Kidney (tissue), 14 donors: ENCODE results near the gene SF3A2. TPM values are rescaled to one million over a fixed set of nuclear protein-coding genes. Genes with fewer than 3 reads are reported as not detected.
A peak's percentile ranks its signal among the peaks of the same experiment; 100 is the strongest.

Experiments
- DNase-seq, 5 donors: peaks; one replicate each; pipeline ENCODE4 v3.0.0-alpha.2; 2013 to 2020
- FAIRE-seq: peaks from 2 replicates; lab custom pipeline; 2012; peaks lifted over from hg19 to GRCh38; lab: Jason Lieb, UNC
- H3K27ac ChIP-seq, 2 donors: one replicate each; pipeline ENCODE4 v1.7.0; 2013; ENCODE audit warnings: low read depth in 2 of 2, low read length in 2 of 2, inconsistent platforms in 1 of 2
- H3K27me3 ChIP-seq: one replicate; pipeline ENCODE4 v1.7.1; 2013; ENCODE audit warnings: low read length, inconsistent platforms; ENCODE audit not compliant: control insufficient read depth, insufficient read depth
- H3K36me3 ChIP-seq, 3 donors: one replicate each; pipeline versions ENCODE4 v1.7.0 to v1.7.1; 2013; ENCODE audit warnings: low read length in 3 of 3, control low read depth in 1 of 3, inconsistent platforms in 1 of 3; ENCODE audit not compliant: insufficient read depth in 3 of 3, control insufficient read depth in 2 of 3
- H3K4me1 ChIP-seq, 3 donors: one replicate each; pipeline versions ENCODE4 v1.7.0 to v1.7.1; 2013; ENCODE audit warnings: low read length in 3 of 3, inconsistent platforms in 1 of 3, low read depth in 1 of 3; ENCODE audit not compliant: control insufficient read depth in 2 of 3, insufficient read depth in 2 of 3
- H3K4me3 ChIP-seq, 3 donors: one replicate each; pipeline versions ENCODE4 v1.7.0 to v1.8.1; 2013; ENCODE audit warnings: low read length in 3 of 3, control low read depth in 1 of 3, inconsistent platforms in 1 of 3
- H3K9ac ChIP-seq, 3 donors: one replicate each; pipeline versions ENCODE4 v1.7.0 to v1.7.1; 2013; ENCODE audit warnings: low read length in 3 of 3, control low read depth in 1 of 3, inconsistent platforms in 1 of 3
- H3K9me3 ChIP-seq, 3 donors: one replicate each; pipeline versions ENCODE4 v1.7.0 to v1.7.1; 2013; ENCODE audit warnings: low read length in 3 of 3, control low read depth in 1 of 3, inconsistent platforms in 1 of 3; ENCODE audit not compliant: control insufficient read depth in 2 of 3, insufficient read depth in 1 of 3
- intact Hi-C: fragments of 100-400 bp; cut with DNase I; formaldehyde crosslinking; loops from one replicate; pipeline ENCODE4 v1.11.1; 2022
- polyA plus RNA-seq: library from polyadenylated mRNA; stranded (reverse); fragments of 350-450 nt; fragmentation: Illumina TruSeq; extraction: RNeasy Lipid Tissue Mini Kit (QIAGEN cat#74804); gene quantifications from one replicate; pipeline ENCODE4 v1.2.3, GENCODE V29; 2014; ENCODE audit warnings: low read depth, low replicate concordance; ENCODE audit not compliant: insufficient read depth
- total RNA-seq: library from RNA; stranded (reverse); fragmentation: NEBNext Ultra II Directional; extraction: Animal tissue kit (Norgen Biotek cat#: 25700); gene quantifications from one replicate; pipeline ENCODE4 v1.2.1, GENCODE V29; 2021
- TF ChIP-seq, protein P1 (sequence below): IDR thresholded peaks from 3 replicates; pipeline ENCODE4 v1.5.1; 2012; ENCODE audit warnings: mild to moderate bottlenecking, moderate library complexity, borderline replicate concordance; ENCODE audit not compliant: insufficient read depth; ENCODE audit errors: extremely low read depth
- donor health status: control.
- donor health status: control.
- donor health status: control.
- donor health status: control.
- donor health status: control.
- donor health status: DM: yes; HTN: yes; CAD: no.
- donor health status: Normal renal cell carcinoma (clear cell type).

Gene SF3A2
- total and polyA plus RNA-seq, 2 donors from 2014 or later: 25.7 to 64.1 TPM

DNA sequence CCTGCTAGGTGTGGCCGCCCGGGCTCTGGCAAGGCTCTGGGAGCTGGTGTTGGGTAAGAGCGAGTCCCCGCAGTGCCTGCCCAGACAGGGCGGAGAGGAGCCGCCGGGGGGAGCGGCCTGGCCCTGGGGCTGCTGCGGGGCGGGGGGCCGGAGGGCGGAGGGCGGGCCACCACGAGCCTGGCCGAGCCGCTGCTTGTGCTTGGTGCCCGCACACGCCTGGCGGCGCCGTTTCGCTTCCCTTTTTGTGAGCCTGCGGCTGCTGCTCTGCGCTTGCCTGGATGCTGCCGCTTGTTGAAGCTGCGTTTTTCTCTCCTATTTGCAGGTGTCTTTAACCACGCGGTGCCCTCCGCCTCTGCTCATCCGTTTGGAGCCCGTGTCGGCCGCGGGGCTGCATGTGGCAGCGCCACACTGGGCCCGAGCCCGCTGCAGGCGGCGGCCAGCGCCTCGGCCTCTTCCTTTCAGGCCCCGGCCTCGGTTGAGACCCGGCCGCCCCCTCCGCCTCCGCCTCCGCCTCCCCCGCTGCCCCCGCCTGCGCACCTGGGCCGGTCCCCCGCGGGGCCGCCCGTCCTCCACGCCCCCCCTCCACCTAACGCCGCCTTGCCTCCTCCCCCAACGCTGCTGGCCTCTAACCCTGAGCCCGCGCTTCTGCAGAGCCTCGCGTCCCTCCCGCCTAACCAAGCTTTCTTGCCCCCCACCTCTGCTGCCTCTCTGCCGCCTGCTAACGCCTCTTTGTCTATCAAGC lies 9.0 kb upstream of the SF3A2 start:
- H3K4me3 ChIP-seq: no peak overlapping the region
- no peaks in the 10 kb centered on the region for H3K27me3 ChIP-seq
- FAIRE-seq (no peak), DNase-seq (no peak)
- peaks cover 0 to 7% (median 0%) of the 10 kb centered on the region in 3 donors for H3K4me1 ChIP-seq
- no peak overlapping the region for H3K27ac ChIP-seq
- TF ChIP-seq, protein P1, sequence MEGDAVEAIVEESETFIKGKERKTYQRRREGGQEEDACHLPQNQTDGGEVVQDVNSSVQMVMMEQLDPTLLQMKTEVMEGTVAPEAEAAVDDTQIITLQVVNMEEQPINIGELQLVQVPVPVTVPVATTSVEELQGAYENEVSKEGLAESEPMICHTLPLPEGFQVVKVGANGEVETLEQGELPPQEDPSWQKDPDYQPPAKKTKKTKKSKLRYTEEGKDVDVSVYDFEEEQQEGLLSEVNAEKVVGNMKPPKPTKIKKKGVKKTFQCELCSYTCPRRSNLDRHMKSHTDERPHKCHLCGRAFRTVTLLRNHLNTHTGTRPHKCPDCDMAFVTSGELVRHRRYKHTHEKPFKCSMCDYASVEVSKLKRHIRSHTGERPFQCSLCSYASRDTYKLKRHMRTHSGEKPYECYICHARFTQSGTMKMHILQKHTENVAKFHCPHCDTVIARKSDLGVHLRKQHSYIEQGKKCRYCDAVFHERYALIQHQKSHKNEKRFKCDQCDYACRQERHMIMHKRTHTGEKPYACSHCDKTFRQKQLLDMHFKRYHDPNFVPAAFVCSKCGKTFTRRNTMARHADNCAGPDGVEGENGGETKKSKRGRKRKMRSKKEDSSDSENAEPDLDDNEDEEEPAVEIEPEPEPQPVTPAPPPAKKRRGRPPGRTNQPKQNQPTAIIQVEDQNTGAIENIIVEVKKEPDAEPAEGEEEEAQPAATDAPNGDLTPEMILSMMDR: no peak
- peaks cover 0 to 11% (median 3%) of the 10 kb centered on the region in 3 donors for H3K36me3 ChIP-seq
- no peaks in the 10 kb centered on the region for H3K9me3 ChIP-seq
- no peak overlapping the region for H3K9ac ChIP-seq
- intact Hi-C loops: no loop called here

DNA sequence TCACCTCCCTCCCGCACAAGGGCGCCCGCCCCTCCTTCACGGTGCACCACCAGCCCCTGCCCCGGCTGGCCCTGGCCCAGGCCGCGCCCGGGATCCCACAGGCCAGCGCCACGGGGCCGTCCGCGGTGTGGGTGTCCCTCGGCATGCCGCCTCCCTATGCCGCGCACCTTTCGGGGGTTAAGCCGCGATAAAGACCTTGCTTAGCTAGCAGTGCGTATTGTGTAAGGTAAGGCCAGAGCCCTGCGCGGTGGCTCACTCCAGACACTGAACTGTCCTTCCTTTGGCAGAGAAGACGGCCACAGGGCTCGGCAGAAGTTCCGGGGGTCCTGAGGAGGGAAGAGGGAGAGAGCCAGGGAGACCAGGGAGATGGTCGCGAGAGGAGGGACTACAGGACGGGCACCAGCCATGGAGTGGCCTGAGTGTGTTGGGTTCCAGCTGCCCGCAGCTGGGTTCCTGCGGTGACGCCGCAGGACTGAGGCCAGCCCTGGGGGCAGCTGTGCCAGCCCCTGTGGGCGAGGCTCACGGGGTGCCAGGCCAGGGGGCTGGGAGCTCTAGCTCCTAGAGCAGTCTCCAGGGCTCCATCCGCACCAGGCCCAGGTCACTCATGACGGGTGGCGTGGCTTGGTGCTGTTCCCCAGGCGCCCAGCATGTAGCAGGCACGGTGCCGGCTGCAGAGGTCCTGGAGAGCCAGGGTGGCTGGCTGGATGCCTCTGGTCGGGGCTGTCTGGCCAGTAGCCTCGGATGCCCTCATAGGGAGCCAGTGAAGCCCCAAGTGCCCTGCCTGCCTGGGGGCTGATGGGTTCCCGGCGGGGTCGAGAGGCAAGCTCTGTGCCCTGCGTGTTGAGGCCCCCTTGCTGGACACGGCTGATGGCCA lies 8.2 kb upstream of the SF3A2 start:
- TF ChIP-seq, protein P1: no peak
- Histone ChIP-seq H3K27me3 (no peaks in the 10 kb centered on the region), H3K9me3 (no peaks in the 10 kb centered on the region), H3K4me1 (peaks cover 0 to 10% (median 0%) of the 10 kb centered on the region in 3 donors), H3K36me3 (peaks cover 0 to 11% (median 3%) of the 10 kb centered on the region in 3 donors), H3K9ac (no peak overlapping the region), H3K4me3 (no peak overlapping the region), H3K27ac (peak overlapping the region in 1 of 2 donors; percentile 32)
- intact Hi-C loops: no loop called here
- DNase-seq: no peak
- FAIRE-seq: no peak

DNA sequence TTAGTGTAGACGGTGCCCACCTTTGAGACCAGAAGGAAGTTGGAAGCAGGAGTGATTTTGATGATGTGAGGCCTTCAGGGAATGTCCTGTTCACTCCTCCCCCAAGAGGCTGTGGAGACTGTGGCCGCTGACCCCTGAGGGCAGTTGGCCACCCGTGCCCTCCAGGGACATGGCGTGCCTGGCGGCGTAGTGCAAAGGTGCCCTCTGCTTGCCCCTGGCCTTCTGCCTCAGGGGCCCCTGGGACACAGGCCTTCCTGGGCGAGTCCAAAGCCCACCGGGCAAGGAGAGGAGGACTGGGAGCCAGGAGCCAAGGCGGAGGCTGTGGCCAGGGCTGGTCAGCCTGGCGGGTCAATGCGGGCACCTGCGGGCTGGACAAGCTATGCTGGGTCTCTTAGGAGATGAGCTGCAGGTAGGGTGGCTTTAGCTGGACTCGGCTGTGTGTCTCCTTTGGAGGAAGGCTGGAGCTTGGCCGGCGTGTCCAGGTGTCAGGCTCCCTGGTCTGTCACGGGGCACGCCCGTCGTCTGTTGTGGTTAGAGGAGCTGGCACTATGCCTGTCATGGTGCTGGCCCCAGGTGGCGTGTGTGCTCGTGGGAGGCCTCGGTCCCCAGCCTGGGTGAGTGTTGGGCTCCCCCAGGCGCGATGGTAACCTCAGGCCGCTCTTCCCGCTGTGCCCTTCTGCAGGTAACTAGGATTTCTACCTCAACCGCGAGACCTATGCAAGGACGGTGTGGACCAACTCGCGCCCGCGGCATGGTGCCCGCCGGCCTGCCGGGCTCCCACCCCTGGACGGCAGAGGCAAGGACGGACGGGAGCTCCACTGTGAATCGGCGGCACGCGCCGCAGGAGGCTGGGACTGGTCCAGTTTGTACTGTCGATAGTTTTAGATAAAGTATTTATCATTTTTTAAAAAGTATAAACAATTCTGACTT lies 7.3 kb upstream of the SF3A2 start:
- no peak overlapping the region for H3K4me3 ChIP-seq
- DNase-seq (no peak), FAIRE-seq (no peak)
- intact Hi-C loops: no loop called here
- no peak overlapping the region for H3K27ac ChIP-seq
- H3K4me1 ChIP-seq: peaks cover 0 to 18% (median 0%) of the 10 kb centered on the region in 3 donors
- H3K27me3 ChIP-seq: no peaks in the 10 kb centered on the region
- H3K9ac ChIP-seq: no peak overlapping the region
- peaks cover 0 to 8% (median 3%) of the 10 kb centered on the region in 3 donors for H3K36me3 ChIP-seq
- no peaks in the 10 kb centered on the region for H3K9me3 ChIP-seq
- TF ChIP-seq, protein P1: no peak
